GM18519 (cell line): ENCODE results near the gene RMP24.
"Not testable (repeated sequence)": the region's sequence is repeated elsewhere in the genome, so short reads cannot be mapped to it uniquely, and the experiment has no call there.

Source experiments
- ATAC-seq: cut with Tn5 transposase; IDR thresholded peaks from one replicate; pipeline ENCODE4 v1.9.1; 2021; ENCODE audit warnings: mild to moderate bottlenecking, moderate library complexity; ENCODE audit not compliant: unreplicated experiment, low FRiP score

Gene RMP24

DNA sequence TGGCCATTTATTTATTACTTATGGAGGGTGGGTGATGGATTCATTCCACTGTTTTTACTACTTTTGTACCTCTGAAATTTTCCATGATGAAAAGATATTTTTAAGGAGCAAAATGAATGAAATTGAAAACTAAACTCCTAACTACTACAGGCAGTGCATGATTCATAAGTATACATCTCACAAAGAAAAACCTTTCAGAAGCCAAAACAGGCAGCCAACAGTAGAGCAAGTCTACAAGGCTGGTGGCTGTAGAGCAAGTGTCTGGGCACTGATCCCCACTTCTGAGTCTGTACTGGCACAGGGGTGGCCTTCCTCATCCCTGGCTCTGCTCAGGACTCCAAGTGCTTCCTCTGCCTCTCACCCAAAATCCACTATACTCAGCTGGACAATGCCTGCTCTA is 8.2 kb upstream of the RMP24 start:
- ATAC-seq = no peak

DNA sequence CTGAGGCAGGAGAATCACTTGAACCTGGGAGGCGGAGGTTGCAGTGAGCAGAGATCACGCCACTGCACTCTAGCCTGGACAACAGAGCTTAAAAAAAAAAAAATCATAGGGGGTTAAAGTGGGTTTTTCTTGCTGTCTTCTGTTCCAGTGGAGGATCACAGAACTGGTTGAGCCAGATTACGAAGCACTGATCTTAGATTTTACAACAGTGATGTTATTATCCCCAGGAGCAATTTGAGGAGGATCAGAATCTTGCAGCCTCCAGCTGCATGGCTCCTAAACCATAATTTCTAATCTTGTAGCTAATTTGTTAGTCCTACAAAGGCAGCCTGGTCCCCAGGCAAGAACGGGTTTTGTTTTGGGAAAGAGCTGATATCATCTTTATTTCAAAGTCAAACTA is 4.6 kb upstream of the RMP24 start:
- ATAC-seq = not testable (repeated sequence)

DNA sequence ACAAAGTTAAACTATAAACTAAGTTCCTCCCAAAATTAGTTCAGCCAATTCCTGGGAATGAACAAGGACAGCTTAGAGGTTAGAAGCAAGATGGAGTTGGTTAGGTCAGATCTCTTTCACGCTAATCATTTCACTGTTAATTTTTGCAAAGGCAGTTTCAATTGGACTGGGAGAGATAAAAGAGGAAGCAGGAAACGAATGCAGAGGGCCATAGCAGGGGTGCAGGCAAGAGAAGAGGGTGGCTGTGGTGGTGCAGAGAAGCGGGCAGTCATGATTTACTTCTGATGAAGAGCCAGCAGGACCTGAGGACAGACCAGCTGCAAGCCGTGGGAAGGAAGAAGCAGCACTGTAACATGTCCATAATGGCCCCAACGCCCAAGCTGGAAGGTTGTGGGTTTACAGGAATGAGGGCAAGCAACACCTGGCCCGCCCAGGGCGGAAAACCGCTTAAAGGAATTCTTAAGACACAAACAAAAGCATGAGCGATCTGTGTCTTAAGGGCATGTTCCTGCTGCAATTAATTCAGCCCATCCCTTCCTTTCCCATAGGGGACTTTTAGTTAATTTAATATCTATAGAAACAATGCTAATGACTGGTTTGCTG is 4.1 kb upstream of the RMP24 start:
- ATAC-seq = no peak

DNA sequence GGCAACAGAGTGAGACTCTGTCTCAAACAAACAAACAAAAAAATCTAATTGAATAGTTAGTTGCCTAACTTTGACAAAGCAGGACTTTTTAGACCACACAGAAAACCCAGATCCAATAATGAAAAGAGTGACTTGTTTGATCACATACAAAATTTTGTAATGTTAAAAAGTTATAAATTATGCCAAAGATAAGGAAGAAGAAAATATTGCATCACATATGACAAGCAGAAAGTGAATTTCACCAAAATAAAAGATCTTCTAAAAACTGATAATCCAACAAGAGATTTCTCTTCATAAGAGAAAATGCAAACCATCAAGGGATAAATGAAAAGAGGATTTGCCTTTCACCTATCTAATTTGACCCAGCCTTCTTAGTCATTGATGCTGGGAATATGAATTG is 2.8 kb upstream of the RMP24 start:
- no peak for ATAC-seq

DNA sequence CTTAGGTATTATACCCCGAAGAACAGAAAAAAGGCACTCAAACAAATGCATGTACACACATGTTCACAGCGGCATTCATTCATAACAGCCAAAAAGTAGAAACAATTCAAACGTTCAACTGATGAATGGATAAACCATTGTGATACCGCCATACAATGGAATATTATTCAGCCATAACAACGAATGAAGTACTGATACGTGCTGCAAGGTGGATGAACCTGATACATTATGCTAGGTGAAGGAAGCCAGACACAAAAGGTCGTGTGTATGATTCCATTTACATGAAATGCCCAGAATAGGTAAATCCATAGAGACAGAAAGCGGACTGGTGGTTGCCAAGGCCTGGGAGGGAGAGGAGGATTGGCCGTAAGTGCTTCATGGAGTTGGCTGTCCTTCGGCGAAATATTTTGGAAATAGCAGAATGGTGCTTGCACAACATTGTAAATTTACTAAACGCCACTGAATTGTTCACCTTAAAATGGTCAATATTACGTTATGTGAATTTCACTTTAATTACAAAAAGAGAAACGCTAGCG is 750 bp upstream of the RMP24 start:
- ATAC-seq = peak; percentile 17

DNA sequence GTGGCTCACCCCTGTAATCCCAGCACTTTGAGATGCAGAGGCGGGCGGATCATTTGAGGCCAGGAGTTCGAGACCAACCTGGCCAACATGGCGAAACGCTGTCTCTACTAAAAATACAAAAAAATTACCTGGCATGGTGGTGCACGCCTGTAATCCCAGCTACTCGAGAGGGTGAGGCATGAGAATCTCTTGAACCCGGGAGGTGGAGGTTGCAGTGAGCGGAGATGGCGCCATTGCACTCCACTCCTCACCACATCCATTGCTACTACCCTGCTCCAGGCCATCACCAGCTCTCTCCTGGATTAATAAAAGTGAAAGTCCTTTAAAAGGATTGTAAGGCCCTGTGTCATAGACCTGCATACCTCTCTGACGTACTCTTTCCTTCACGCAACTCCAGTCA is 1.2 kb downstream of the RMP24 start:
- no peak for ATAC-seq

DNA sequence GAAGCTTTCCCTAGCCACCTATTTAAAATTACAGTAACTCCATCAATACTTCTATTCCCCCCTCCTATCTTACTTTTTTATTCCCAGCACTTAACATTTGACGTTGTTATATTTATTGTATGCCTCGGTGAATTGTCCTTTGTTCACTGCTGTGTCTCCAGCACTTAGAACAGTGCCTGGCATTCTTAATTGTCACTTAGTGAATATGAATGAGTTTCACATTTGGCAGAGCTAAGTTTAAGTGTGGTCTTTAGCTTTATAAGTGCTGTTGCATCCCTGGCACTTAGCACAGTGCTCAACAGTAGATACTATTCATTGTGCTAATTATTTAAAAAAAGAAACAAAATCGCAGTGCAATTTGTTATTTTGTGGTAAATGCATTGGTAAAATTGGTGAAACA is 1.7 kb downstream of the RMP24 start:
- no peak for ATAC-seq

DNA sequence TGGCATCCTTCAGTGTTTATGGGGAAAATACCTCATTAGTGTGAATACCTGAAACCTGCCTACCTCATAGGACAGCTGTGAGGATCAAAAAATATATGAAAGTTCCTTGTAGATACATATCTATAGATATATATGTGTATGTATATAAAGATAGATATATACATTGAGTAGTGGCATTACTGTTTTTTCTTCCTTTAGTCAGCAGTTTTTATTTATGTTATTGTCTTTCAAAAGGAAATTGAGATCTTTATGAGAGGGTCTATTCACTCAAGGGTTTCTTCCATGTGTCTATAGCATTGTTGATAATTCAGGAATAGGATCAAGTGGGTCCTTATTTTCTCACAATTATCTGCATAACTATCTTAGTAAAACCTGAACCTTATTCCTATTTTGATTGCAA is 6.6 kb downstream of the RMP24 start:
- no peak for ATAC-seq

DNA sequence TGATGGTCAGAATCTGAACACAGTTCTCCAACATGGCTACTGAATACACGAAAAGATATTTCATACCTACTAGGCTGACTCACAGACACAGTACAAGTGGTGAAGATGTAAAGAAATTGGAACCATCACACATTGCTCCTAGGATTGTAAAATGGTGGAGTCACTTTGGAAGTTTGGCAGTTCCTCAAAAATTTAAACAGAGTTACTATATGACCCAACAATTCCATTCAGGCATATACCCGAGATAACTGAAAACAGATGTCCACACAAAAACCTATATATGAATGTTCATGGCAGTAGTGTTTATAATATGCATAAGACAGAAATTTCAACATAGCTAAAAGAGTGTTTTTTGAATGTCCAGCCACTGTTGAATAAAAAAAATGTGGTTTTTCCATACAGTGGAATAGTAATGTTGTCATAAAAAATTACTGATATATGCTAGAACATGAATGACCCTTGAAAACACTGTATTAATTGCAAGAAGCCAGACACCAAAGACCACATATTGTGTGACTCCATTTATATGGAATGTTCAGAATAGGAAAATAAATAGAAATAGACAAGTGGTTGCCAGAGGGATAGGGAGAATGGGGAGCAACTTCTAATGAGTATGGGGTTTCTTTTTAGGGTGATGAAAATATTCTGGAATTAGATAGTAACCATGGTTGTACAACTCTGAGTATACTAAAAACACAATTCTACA is 10.1 kb downstream of the RMP24 start:
- ATAC-seq = no peak

DNA sequence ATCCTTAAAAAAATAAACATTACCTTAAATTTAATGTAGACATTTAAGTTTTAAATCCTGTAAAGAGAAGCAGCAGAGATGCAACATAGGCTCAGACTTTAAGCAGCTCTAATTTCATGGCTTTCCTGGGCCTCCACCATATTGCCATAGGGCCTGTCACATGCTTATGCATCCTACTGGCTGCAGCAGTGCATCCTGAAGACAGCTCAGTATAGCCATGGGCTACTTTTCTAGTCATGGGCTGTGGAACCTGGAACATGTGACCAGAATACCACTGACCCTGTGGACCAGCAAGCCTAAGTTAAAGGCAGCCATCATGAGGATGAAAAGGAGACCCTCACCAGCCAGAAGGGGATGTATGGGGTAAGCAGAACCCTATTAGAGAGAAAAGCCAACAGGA is 10.7 kb downstream of the RMP24 start:
- no peak for ATAC-seq

DNA sequence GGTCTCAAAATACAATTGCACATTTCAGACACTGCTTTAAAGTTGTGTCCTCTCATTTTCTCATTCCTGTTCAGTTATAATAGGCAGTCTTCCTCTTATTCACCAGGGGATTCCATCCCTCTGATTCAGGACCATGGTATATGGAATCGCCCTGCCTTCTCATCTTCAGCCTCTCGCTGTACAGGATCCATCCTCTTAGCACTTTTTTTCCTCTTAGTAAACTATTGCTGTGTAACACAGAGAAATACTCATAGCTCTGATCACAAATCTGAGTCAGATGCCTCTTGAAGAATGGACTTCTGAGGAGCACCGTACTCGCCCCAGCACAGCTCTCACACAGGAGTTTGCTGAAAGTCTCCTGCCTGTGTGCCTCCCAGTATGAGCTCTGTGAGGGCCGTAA is 11.3 kb downstream of the RMP24 start:
- no peak for ATAC-seq

DNA sequence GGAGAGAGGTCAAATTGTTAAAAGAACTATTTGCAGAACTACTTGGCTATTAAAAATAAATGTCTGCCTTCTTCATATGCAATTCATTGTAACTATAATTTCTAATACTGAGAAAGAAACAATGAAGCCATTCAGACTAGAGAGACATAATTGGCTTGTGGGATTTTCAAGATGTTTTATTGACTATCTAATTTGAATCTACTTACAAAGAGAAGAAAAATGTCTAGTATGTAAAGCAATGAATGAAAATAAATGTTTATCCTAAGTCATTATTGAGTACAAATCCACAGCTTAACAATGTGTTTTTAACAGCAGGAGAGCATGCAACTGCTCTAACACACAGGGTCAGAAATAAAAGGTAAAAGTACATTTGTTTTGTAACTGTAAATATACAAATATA is 19.2 kb downstream of the RMP24 start:
- no peak for ATAC-seq

DNA sequence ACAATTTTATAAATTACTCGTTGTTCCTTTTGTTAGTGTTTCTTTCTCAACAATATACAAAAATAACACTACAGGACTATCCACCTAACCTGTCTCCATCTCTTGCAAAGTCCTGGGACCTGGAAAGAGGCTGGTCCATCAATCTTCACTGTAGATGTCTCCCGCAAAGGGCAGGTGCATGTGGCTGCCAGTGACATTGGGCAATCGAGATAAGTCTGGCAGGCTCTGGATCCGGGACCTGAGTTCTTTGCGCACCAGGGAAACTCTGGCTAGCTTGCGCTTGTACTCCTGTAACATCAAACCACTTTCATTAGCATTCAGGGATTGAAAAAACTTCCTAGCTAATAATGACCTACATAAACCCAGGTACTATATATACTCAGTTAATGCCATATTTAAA is 20.5 kb downstream of the RMP24 start:
- no peak for ATAC-seq

DNA sequence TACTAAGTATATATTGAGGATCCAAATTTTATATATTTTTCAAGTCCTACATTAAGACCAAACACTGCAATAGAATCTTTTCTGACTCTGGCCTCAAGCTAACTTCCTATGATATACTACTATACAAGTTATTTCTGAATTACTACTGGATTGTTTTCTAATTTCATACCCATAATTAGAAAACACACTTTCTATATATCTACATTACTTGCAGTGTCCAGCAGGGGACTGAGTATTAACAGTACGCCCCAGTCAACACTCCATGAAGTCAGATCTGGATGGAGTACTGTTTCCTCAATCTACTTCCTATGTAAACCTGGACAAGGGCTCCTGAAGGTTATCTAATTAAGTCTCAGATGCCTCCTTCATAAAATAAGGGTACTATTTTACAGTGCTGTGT is 26.5 kb downstream of the RMP24 start:
- no peak for ATAC-seq

DNA sequence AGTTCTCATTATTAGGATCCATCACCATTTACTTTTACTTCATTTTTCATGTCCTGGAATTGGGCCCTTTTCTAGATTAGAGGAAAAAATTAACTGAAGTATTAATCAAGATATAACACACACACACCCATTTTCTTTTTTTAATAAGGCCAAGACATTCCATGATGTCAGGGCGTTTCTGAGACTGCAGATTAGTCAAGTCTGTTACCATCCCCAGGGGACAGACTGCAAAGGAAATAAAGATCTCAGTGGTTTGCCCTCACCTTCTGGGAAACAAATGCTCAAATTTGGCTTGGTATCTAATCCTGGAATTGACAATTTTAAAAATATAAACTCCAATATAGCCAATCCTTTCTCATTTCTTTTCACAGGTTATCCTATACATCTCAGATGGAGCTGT is 27.4 kb downstream of the RMP24 start:
- no peak for ATAC-seq

DNA sequence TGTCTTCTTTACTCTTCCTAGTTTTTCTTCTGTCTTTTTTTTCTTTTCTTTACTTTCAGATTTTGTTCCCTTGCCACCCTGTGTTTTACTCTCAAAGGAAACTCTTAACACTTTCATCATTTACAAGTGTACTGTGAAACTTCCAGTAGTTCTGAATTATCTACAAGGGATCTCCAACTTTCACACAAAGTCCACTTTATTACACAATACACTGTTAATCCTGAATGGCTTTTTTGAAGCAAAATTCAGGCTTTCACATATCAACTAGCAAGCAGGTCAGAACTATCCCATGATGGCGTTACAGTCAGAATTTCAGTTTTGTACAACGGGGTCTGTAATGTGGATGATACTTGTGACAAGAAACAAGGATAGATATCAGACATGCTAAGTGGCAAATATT is 34.5 kb downstream of the RMP24 start:
- ATAC-seq = no peak

DNA sequence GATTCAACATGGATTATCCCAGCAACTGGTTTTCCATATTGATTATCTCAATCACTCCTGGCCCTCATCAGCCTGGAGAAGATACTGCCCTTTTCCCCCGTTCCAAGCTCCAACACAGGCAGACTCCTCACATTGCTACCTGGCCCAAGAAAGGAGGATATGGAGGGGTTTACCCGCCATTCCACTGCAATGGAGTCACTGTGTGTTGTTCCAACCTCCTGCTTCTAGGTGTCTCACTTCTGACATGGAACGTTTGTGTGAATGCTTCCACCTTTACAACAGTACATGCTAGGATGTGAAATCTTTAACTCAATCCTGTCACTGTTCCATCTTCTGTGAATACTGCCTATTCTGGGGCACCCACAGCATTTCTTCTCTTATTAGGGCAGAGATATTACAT is 36.7 kb downstream of the RMP24 start:
- ATAC-seq = no peak

DNA sequence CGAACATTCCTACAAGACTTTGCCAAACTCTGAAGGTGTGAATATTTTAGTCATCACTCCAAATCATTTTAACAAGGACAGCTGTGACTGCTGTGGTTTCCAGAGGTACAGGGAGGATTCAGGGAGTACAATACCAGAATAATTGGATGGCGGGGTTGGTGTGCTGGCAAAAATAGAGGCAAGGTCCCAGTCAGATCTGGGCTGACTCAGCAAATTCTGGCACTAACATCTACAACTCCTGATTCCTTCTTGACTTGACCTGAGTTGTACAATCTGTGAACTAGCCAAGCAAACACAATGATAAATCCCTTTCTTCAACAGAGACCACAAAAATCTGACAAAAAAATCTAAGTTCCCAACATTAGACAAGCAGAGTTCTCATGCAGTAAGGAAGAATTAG is 40.4 kb downstream of the RMP24 start:
- no peak for ATAC-seq

DNA sequence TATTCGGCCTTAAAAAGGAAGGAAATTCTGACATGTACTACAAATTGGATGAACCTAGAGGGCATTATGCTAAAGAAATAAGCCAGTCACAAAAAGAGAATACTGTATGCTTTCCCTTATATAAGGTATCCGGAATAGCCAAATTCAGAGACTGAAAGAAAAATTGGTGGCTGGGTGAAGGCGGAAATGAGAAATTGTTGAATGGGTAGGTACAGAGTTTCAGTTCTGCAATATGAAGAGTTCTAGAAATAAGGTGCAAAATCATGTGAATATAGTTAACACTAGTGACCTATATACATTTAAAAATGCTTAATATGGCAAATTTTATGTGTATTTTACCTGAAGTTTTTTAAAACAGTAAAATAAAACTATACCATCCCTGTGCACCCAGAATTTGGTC is 43.1 kb downstream of the RMP24 start:
- peak; percentile 82 for ATAC-seq

DNA sequence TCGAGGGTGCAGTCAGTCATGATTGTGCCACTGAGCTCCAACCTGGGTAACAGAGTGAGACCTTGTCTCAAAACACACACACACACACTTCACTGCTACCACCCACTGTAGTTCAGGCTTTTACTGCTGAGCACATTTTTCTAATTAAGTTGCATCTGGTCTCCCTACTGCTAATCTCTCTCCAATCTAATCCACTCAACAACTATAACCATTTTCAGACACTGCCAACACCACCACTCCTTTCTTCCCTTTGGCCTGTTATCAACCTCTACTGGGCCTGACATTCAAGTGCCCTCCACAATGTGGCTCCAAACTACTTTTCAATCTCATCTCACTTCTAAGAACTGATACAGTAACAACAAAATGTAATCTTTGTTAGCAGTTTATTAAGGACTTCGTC is 44.8 kb downstream of the RMP24 start:
- no peak for ATAC-seq

DNA sequence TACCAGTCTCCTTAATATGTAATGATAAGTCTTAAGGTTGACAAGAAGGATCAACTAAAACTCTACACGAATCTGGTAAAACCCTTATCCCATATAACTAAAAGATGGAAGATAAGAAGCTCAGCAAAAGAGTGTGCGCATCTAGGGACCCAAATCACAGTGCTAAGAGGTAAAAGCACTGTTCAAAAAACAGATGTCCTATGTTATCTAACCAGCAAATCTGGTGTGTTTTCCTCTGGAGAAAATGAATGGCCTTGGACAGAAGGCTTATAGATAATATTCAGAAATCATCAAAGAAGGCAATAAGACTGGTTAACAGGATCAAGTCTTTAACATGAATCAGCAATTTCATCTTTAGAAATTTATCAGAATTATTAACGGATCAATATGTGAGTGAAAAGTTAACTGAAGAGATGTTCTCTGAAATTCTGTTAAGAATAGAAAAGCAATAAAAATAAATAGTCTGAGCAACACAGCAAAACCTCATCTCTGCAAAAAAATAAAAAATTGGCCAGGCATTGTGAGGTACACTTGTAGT is 47.8 kb downstream of the RMP24 start:
- no peak for ATAC-seq

DNA sequence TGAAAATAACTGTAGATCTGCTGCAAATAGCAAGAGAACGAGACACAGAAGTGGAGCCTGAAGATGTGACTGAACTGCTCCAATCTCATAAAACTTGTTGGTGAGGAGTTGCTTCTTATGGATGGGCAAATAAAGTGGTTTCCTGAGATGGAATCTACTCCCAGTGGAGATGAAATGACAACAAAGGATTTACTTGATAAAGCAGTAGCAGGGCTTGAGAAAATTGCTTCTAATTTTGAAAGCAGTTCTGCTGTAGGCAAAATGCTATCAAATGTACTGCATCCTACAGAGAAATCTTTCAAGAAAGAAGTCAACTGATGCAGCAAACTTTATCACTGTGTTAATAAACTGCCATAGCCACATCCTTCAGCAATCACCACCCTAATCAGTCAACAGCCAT is 50.9 kb downstream of the RMP24 start:
- no peak for ATAC-seq
